ENCODE data around the gene AKR1D1.

DNA sequence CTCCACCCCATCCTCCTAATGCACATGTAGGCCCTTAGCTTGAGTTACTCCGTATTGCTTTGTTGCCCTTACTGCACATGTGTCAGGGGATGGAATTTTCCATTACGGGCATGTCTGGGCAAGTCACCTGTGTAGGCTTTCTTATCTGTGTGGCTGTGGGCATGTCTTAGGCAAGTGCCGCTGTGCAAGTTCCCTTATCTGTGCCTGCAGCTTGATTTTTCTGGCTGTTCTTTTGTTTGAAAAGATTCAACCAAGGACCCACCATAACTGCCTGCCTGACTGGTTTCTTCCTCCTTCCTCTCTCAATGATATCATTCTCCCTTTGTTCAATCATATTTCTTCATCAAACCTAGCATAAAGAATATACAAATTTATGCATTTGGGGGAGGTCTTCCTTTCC is 88.5 kb downstream of the AKR1D1 start:
- TF ChIP-seq EGR1 (IDR thresholded peaks at IDR 0.05; ENCODE audit: borderline replicate concordance in 1 of 2, low read depth in 2 of 2, low read length in 2 of 2), result no peak
- TF ChIP-seq CHD1 (IDR thresholded peaks at IDR 0.05; ENCODE audit: low read depth, low read length), result no peak
- TF ChIP-seq, protein P1, sequence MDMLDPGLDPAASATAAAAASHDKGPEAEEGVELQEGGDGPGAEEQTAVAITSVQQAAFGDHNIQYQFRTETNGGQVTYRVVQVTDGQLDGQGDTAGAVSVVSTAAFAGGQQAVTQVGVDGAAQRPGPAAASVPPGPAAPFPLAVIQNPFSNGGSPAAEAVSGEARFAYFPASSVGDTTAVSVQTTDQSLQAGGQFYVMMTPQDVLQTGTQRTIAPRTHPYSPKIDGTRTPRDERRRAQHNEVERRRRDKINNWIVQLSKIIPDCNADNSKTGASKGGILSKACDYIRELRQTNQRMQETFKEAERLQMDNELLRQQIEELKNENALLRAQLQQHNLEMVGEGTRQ (IDR thresholded peaks at IDR 0.05; ENCODE audit: borderline replicate concordance, low read depth, low read length), result no peak
- TF ChIP-seq, protein P2, sequence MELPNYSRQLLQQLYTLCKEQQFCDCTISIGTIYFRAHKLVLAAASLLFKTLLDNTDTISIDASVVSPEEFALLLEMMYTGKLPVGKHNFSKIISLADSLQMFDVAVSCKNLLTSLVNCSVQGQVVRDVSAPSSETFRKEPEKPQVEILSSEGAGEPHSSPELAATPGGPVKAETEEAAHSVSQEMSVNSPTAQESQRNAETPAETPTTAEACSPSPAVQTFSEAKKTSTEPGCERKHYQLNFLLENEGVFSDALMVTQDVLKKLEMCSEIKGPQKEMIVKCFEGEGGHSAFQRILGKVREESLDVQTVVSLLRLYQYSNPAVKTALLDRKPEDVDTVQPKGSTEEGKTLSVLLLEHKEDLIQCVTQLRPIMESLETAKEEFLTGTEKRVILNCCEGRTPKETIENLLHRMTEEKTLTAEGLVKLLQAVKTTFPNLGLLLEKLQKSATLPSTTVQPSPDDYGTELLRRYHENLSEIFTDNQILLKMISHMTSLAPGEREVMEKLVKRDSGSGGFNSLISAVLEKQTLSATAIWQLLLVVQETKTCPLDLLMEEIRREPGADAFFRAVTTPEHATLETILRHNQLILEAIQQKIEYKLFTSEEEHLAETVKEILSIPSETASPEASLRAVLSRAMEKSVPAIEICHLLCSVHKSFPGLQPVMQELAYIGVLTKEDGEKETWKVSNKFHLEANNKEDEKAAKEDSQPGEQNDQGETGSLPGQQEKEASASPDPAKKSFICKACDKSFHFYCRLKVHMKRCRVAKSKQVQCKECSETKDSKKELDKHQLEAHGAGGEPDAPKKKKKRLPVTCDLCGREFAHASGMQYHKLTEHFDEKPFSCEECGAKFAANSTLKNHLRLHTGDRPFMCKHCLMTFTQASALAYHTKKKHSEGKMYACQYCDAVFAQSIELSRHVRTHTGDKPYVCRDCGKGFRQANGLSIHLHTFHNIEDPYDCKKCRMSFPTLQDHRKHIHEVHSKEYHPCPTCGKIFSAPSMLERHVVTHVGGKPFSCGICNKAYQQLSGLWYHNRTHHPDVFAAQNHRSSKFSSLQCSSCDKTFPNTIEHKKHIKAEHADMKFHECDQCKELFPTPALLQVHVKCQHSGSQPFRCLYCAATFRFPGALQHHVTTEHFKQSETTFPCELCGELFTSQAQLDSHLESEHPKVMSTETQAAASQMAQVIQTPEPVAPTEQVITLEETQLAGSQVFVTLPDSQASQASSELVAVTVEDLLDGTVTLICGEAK (IDR thresholded peaks at IDR 0.05; ENCODE audit: borderline replicate concordance), result no peak
- TF ChIP-seq, protein P3, sequence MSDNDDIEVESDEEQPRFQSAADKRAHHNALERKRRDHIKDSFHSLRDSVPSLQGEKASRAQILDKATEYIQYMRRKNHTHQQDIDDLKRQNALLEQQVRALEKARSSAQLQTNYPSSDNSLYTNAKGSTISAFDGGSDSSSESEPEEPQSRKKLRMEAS (IDR thresholded peaks at IDR 0.05; ENCODE audit: low read depth, low read length), result no peak
- TF ChIP-seq SUZ12 (IDR thresholded peaks at IDR 0.05; ENCODE audit: unreplicated experiment), result no peak
- TF ChIP-seq YY1 (IDR thresholded peaks at IDR 0.05; ENCODE audit: low read depth, low read length), result no peak
- no peak for TF ChIP-seq SMARCA5 (IDR thresholded peaks at IDR 0.05)
- TF ChIP-seq, protein P4, sequence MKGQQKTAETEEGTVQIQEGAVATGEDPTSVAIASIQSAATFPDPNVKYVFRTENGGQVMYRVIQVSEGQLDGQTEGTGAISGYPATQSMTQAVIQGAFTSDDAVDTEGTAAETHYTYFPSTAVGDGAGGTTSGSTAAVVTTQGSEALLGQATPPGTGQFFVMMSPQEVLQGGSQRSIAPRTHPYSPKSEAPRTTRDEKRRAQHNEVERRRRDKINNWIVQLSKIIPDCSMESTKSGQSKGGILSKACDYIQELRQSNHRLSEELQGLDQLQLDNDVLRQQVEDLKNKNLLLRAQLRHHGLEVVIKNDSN (IDR thresholded peaks at IDR 0.05; ENCODE audit: borderline replicate concordance, extremely low read length, insufficient read depth, low read depth, low read length), result no peak
- no peak for TF ChIP-seq POLR2A (IDR thresholded peaks at IDR 0.05; ENCODE audit: low read depth, low read length)
- TF ChIP-seq BRCA1 (IDR thresholded peaks at IDR 0.05; ENCODE audit: low read depth, low read length), result no peak
- TF ChIP-seq, protein P5, sequence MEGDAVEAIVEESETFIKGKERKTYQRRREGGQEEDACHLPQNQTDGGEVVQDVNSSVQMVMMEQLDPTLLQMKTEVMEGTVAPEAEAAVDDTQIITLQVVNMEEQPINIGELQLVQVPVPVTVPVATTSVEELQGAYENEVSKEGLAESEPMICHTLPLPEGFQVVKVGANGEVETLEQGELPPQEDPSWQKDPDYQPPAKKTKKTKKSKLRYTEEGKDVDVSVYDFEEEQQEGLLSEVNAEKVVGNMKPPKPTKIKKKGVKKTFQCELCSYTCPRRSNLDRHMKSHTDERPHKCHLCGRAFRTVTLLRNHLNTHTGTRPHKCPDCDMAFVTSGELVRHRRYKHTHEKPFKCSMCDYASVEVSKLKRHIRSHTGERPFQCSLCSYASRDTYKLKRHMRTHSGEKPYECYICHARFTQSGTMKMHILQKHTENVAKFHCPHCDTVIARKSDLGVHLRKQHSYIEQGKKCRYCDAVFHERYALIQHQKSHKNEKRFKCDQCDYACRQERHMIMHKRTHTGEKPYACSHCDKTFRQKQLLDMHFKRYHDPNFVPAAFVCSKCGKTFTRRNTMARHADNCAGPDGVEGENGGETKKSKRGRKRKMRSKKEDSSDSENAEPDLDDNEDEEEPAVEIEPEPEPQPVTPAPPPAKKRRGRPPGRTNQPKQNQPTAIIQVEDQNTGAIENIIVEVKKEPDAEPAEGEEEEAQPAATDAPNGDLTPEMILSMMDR (IDR thresholded peaks at IDR 0.05 in 2 of 3, conservative IDR thresholded peaks at IDR 0.05 in 1 of 3; ENCODE audit: control insufficient read depth in 2 of 3, extremely low read depth in 1 of 3, insufficient read depth in 1 of 3, low read depth in 3 of 3, low read length in 3 of 3), result no peak
- no peak for TF ChIP-seq NFIC (IDR thresholded peaks at IDR 0.05; ENCODE audit: low read depth, low read length)

Measured in GM12878 (cell line).